Right renal pelvis (tissue), 4 donors: Measurements from ENCODE around the gene MARS1. TPM values are rescaled to one million over a fixed set of nuclear protein-coding genes. Genes with fewer than 3 reads are reported as not detected.
"Not testable (repeated sequence)": the region's sequence is repeated elsewhere in the genome, so short reads cannot be mapped to it uniquely, and the experiment has no call there.

ENCODE experiments used
- DNase-seq, 4 donors: peaks; one replicate each; pipeline ENCODE4 v3.0.0-alpha.2; 2013; ENCODE audit warnings: low read depth in 4 of 4, low spot score in 3 of 4, missing footprints in 1 of 4
- polyA plus RNA-seq, 4 donors: library from polyadenylated mRNA; unstranded; fragments of 120-200 nt; gene quantifications; one replicate each; pipeline ENCODE4 v1.2.1, GENCODE V29; 2013; ENCODE audit not compliant: insufficient read length in 4 of 4

MARS1 gene
- polyA plus RNA-seq, 4 donors = 107 to 120 (median 111) TPM

DNA sequence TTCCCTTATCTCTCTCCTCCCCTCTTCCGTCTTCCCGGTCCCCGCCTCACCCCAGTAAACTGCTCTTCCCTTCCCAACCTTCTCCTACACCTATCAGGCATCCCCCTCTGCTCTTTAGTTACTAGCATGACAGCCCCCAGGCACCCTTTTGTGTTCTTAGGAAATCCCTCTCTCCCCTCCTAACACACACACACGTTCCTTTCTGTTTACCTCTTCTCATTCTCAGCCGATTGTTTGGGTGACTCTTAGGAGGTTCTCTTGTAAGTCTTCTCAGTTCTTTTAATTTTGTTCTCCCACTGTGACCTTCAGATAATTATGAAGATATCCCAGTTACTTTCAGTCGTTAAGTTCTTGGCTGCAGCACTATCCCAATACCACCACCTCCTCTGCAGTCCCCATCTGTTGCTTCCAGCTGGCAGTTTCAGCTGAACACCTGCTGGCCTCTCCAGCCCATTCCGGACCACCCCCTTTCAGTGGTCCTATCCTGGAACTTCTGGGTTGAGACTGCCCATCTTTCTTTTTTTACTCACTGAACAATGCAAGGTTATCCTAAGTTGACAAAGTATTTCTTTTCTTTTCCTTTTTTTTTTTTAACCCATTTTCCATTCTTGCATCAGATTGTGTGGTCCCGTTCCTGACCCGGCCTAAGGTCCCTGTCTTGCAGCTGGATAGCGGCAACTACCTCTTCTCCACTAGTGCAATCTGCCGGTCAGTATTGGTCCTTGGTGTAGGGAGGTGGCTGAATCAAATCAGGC is 711 bp downstream of the MARS1 start:
- DNase-seq = no peak

DNA sequence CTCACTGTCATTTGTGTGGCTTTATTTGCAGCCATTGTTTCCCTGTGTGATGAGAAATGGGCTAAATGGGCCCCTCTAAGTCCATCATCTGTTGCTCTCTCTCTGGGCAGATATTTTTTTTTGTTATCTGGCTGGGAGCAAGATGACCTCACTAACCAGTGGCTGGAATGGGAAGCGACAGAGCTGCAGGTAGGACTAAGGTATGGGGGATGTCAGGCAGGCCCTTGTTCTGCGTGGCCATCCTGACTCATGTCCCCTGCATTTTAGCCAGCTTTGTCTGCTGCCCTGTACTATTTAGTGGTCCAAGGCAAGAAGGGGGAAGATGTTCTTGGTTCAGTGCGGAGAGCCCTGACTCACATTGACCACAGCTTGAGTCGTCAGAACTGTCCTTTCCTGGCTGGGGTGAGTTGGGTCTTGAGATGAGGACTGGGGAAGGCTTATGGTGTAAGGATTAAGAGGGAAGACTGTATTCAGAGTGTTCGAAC is 1.3 kb downstream of the MARS1 start:
- no peak for DNase-seq

DNA sequence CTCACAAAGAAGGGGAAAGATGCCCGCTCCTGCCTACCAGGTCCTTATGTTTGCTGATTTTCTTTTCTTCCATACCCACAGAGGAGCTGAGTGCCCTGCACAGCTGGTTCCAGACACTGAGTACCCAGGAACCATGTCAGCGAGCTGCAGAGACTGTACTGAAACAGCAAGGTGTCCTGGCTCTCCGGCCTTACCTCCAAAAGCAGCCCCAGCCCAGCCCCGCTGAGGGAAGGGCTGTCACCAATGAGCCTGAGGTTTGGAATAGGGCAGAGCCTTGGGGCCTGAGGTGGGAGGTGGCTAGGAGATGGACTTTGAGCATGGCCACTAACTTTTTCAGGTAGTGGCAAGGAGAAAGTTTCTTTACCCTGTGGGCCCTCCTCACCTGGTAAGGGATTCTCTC is 2.3 kb downstream of the MARS1 start:
- DNase-seq = no peak

DNA sequence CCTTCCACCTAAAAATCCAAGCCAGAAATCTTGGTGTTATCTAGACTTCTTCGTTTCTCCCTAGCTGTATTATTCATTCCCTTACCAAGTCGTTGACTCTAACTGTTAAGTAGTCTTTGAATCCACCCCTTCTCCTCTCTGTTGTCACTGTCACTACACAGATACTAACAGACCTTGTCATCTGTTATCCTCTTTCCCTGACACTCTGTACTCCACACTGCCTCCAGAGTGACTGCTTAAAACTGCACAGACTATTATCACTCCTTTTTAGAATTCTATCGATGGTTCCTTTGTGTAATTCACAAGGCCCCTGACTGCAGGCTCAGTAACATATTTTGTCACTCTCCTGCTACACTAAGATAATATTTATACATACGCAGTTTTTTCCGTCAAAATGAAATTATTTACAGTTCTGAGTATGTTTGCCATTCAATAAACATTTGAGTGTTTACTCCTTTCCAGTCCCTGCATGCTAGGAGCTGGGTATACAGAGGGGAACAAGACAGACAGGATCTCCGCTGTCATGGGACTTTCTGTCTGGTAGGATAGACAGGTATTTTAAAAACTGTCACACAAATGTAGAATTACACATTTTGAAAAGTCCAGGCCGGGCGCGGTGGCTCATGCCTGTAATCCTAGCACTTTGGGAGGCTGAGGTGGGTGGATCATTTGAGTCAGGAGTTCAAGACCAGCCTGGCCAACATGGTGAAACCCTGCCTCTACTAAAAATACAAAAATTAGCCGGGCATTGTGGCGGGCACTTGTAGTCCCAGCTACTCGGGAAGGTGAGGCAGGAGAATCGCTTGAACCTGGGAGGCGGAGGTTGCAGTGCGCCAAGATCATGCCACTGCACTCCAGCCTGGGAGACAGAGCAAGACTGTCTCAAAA is 3.8 kb downstream of the MARS1 start:
- DNase-seq = no peak

DNA sequence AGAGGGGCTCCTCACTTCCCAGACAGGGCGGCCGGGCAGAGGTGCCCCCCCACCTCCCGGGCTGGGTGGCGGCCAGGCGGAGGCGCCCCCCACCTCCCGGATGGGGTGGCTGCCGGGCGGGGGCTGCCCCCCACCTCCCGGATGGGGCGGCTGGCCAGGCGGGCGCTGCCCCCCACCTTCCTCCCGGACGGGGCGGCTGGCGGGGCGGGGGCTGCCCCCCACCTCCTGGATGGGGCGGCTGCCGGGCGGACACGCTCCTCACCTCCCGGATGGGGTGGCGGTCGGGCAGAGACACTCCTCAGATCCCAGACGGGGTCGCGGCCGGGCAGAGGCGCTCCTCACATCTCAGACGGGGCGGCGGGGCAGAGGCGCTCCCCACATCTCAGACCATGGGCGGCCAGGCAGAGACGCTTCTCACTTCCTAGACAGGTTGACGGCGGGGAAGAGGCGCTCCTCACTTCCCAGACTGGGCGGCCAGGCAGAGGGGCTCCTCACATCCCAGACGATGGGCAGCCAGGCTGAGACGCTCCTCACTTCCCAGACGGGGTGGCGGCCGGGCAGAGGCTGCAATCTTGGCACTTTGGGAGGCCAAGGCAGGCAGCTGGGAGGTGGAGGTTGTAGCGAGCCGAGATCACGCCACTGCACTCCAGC is 7.3 kb downstream of the MARS1 start:
- DNase-seq = not testable (repeated sequence)

DNA sequence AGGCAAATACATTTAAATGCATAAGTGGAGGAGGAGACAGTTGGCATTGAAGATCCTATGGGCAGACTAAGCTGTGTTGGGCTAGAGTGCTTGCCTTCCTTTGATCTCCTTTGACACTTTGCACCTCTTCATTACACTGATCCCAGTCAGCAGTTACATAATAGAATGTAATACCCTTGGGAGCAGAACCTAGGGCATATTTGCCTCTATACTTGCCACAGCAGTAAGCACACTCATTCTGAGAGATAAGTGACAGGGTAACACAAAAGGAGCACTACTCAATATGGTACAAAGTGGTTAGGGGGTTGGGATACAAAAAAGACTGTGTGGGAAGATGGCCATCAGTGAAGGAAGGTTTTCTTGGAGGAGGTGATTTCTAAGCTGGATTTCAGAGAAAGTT is 9.0 kb downstream of the MARS1 start:
- DNase-seq = no peak

DNA sequence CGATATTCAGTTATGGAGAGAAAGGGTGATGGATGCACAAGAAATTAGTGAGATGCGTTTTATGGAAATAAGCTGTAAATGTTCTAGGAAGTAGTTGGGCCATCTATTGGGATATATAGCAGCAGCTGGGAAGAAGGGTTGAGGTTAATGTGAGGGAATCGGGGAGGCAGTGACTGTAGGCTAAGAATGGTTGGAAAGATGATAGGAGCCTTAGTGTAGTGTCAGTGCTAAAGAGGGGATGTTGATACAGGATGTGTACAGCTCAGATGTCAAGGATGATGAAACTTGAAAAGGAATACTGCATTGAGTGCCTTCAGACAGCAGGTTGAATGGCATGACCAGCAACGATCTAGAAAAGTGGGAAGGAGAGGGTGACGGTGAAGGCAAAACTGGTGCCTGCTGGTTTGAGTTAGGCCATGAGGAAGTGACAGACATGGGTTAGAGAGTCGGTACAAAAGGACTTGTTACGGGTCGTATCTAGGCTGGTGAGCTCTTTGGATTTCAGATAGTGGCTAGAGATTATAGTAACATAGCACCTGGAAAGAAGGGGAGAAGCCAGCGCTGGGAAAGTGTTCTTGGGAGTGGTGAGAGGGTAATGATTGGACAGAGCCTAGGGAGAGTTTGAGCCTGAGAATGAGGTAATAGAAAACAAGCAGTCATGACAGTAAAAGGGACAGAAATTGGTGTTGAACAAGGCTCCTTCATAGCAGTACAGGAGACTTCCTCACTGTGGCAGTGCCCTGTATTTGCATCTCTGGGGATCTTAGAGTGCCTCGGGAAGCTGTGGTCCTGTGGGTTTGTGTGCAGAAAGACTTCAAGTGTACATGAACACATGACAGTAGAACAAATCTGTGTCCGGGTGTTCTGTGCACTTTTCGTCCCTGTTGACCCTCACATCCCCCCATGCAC is 9.6 kb downstream of the MARS1 start:
- no peak for DNase-seq

DNA sequence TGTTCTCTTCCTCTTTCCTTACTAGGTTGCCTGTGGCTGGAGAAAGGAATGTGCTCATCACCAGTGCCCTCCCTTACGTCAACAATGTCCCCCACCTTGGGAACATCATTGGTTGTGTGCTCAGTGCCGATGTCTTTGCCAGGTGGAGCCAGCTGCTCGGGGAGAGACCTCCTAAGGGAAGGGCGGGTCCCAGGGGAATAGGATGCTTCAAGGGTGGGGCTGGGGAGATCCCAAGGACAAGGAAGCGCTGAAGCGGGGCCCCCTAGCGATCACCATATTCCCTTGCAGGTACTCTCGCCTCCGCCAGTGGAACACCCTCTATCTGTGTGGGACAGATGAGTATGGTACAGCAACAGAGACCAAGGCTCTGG is 10.2 kb downstream of the MARS1 start:
- no peak for DNase-seq

DNA sequence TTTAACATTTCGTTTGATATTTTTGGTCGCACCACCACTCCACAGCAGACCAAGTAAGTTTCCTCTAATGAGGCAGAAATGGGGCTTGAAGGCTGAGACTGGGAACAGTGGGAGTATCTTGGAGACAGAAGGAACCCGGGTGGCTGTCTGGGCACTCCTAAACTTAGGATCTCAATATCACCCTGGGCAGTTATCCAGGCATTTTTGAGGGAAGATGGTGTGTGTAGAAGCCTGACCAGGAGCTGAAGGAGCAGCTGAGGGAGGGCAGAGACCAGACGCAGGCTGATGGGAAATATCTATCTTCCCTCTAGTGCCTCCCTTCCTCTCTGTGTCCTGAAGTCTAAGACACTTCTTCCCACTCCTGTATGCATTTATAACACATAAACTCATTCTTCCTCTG is 10.7 kb downstream of the MARS1 start:
- DNase-seq = no peak

DNA sequence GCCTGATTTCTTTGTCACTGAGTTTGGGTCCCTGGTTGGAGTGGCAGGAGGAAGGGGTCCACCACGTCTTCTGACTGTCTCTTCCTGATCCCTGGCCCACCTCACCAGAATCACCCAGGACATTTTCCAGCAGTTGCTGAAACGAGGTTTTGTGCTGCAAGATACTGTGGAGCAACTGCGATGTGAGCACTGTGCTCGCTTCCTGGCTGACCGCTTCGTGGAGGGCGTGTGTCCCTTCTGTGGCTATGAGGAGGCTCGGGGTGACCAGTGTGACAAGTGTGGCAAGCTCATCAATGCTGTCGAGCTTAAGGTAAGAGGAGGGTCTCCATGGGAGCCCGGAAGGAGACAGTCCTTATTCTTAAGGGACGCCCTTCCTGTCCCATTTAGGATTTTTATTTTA is 12.3 kb downstream of the MARS1 start:
- no peak for DNase-seq

DNA sequence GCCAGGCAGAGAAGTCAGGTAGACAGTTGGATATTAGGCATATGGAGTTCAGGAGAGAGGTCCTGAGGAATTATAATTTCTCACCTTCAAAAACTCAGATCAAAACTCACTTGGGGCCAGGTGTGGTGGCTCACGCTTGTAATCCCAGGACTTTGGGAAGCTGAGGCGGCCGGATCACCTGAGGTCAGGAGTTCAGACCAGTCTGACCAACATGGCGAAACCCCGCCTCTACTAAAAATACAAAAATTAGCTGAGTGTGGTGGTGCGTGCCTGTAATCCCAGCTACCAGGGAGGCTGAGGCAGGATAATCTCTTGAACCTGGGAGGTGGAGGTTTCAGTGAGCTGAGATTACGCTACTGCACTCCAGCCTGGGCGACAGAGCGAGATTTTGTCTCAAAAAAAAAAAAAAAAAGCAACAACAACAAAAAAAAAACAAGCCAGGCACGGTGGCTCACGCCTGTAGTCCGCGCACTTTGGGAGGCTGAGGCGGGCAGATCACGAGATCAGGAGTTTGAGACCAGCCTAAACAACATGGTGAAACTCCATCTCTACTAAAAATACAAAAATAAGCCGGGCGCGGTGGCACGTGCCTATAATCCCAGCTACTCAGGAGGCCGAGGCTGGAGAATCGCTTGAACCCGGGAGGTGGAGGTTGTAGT is 14.6 kb downstream of the MARS1 start:
- DNase-seq = not testable (repeated sequence)

DNA sequence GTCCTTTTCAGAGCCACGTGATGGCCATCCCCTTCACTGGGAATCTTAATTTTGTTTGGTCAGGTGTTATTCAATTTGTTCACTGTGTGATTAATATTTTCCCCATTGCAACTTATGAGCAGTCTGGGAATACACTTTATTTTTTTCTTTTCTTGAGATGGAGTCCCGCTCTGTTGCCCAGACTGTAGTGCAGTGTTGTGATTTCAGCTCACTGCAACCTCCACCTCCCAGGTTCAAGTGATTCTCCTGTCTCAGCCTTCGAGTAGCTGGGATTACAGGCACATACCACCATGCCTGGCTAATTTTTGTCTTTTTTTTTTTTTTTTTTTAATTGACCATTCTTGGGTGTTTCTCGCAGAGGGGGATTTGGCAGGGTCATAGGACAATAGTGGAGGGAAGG is 18.7 kb downstream of the MARS1 start:
- not testable (repeated sequence) for DNase-seq

DNA sequence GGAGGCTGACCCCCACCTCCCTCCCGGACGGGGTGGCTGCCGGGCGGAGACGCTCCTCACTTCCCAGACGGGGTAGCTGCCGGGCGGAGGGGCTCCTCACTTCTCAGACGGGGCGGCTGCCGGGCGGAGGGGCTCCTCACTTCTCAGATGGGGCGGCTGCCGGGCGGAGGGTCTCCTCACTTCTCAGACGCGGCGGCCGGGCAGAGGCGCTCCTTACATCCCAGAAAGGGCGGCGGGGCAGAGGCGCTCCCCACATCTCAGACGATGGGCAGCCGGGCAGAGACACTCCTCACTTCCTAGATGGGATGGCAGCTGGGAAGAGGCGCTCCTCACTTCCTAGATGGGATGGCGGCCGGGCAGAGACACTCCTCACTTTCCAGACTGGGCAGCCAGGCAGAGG is 19.9 kb downstream of the MARS1 start:
- DNase-seq = not testable (repeated sequence)

DNA sequence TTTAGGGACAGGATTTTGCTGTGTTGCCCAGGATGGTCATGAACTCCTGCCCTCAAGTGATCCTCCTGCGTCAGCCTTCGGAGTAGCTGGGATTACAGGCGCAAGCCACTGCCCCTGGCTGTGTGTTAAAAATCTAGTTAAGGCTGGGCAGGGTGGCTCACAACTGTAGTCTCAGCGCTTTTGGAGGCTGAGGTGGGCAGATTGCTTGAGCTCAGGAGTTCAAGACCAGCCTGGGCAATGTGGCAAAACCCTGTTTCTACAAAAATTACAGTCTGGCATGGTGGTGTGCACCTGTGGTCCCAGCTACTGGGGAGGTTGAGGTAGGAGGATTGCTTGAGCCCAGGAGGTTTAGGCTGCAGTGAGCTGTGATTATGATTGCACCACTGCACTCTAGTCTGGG is 23.3 kb downstream of the MARS1 start:
- no peak for DNase-seq

DNA sequence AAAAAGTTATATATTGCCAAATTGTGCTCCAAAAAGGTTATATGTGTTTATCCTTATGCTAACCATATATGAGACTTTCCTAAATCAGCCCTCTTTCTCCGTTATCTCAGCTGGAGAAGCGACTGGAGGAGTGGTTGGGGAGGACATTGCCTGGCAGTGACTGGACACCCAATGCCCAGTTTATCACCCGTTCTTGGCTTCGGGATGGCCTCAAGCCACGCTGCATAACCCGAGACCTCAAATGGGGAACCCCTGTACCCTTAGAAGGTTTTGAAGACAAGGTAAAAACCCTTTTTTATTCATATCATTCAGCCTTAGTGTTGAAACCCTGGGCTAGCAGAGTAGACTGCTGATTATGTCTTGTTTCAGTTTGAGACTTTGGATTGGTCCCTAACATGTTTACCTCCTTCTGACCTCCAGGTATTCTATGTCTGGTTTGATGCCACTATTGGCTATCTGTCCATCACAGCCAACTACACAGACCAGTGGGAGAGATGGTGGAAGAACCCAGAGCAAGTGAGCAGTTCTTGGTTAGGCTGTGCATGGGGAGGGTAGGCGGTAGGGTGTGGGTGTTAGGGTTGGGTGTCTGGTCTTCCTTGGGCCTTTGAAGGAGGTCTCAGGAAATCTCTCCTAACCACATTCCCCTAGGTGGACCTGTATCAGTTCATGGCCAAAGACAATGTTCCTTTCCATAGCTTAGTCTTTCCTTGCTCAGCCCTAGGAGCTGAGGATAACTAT is 23.9 kb downstream of the MARS1 start:
- DNase-seq = no peak

DNA sequence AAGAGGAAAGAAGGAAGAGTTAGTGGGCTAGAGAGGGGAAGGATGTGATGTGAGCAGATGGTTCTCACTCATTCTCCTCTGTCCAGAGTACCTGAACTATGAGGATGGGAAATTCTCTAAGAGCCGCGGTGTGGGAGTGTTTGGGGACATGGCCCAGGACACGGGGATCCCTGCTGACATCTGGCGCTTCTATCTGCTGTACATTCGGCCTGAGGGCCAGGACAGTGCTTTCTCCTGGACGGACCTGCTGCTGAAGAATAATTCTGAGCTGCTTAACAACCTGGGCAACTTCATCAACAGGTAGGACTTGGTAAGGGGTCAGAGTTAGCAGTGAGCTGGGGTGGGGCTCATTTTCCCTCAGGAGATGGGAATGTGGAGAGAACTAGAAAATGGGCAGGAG is 24.8 kb downstream of the MARS1 start:
- no peak for DNase-seq

DNA sequence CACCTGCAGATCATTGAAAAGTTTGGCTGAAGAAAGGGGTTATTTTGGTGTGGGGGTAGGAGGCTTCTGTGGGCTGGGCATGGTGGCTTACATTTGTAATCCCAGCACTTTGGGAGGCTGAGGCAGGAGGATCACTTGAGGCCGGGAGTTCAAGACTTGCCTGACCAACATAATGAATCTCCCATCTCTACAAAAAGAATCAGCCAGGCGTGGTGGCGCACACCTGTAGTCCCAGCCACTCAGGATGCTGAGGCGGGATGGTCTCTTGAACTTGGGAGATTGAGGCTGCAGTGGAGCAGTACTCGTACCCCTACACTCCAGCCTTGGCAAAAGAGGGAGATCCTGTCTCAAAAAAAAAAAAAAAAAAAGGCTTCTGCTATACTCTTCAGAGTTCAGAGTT is 25.4 kb downstream of the MARS1 start:
- DNase-seq = no peak

DNA sequence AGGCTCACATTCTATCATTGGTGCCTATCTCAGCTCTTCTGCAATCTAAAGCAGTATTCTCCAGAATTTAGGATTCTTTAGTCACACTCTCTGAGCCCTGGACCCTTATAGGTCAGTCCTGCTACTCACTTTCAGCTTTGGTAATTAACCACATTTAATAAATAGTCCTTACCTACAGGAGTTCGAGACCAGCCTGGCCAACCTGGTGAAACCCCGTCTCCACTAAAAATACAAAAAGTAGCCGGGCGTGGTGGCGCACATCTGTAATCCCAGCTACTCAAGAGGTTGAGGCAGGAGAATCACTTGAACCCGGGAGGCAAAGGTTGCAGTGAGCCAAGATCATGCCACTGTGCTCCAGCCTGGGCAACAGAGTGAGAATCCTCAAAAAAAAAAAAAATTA is 25.8 kb downstream of the MARS1 start:
- not testable (repeated sequence) for DNase-seq

DNA sequence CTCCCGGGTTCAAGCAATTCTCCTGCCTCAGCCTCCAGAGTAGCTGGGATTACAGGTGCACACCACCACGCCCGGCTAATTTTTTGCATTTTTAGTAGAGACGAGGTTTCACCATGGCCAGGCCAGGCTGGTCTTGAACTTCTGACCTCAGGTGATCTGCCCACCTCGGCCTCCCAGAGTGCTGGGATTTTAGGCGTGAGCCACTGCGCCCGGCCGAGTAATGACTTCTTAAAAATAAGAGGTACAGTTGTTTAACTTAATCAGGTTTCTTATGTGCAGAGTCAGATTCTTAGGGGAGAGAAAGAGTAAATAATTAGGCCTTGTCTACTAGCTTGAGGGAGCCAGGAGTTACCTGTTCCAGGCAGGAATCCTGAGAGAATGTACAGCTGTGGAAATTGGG is 26.4 kb downstream of the MARS1 start:
- DNase-seq = not testable (repeated sequence)
